Activated naive CD4-positive, alpha-beta T cell treated with Interleukin-2 at 50 U/mL for 16 hours (primary cell): ENCODE data around the gene WWOX.

Experiments
- DNase-seq: peaks from one replicate; pipeline ENCODE4 v3.0.0-alpha.2; 2020

The WWOX gene

DNA sequence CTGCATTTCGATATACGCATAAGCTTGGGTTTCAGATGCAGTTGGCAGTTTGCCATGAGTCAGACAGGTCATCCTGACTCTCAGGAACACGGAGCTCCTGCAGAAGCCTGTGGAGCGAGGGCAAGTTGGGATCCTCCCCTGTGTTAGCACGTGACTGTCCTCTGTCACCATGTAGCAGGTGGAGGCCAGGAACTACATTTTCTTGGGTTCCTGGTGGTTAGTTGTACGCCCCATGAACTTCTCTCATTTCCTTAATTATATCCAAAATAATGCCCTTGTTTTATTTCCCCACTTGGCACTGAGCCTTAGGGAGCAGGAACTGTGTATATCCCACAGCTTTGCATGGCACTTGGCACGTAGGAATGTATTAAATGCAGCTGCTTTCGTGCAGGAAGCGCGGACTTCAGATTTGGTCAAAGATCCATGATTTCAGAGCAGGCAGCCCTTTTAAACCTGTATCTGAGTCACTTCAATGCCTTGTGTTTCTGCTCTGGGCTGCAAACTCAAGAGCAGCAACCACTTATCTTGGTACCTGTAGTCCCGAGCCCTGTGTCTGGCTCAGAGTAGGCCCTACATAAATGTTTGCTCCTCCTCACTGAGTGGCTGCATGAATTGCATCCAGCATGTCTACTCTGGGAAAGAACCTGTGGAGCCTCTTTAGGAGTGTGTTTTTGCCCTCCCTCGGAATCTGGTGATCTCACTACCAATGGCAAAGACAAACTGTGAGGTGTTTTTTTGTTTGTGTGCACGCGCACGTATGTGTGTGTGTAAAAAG, 1072.7 kb downstream of the WWOX start:
- no peak for DNase-seq

DNA sequence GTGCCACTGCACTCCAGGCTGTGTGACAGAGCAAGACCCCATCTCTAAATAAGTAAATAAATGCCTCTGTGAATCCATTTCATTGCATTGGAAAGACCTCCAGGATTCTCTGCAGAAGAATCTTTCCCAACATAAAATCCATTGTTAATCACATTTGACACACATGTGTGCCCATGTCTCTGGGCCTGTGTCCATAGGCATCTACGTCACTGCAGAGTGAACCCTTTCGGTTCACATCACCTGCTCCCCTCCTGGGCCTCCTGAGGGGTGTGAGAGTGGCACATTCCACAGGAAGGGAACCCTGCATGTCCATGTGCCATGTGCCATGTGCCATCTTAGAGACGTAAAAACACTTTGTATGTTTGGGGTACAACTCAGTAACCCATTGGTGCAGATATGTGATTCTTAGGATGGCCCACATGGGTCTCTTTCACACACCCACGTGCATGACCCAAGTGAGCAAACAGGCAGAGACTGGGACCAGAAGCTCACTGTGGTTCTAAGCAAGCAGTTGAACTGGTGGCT, 1073.6 kb downstream of the WWOX start:
- no peak for DNase-seq

DNA sequence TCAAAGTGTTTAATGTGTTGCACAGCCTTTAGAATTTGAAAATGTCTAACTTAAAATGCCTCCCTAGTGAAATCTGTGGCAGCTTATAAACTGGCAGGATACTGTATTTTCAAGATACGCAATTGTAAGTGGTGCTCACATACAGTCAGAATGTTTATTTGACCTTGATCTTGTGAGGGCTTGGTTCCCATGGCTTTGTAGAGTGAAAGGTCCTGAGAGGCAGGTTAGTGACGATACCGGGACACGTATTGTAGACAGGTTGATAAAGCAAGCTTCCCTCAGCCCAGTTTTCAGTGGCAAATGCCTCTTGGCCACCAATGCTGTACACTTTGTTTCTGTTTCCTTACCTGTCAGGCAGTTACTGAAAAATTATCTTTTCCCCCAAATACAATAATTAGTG, 1074.5 kb downstream of the WWOX start:
- no peak for DNase-seq

DNA sequence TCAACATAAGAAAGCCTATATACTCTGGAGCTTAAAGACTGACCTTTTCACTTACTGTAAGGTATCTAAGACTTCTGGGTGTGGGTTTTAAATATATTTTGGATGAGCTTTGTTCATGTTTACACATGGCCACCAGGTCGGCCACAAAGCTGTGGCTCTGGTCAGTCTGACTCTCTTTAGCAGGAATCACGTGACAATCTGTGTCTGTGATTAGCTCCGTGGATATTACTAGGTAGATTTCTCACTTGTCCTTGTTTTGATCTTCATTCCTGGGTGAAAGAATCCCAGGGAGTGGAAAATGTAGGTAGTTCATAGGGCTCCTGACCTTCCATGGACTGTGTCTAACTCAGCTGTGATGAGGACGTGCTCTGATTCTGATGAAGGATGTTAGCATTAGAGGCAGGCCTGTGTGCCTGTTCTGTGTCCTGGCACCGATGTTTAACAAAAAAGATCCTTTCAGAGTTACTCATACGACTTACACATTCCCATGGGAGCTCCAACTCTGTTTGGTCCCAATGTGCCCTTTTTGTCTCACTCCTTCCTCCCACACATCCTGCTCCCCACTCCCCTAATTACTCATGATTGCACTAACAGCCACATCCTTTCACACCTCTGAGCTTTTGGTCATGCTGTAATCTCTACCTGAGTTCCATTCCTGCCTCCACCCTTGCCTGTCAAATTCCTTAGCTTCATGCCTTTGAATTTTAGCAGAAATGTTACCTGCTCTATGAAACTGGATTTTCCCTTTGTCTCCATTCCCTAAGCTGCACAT, 1076.0 kb downstream of the WWOX start:
- DNase-seq: no peak

DNA sequence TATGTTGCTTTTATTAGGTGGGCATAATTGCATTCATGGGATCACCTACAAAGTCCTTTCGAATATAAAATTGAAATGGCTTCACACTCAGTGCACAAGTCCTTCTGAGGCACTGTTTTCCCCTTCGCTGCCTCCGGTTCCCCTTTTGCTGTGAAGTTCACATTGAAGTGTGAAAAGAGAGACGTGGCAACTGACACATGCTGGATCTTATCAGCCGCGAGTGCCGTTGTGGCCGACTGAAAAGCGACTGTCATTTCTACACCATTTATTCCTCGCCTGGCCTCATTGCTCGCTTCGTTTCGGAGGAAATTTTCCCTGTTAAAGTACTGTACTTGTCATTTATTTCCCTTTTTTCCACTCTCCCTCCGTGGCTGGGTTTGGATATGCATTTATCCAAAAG, 1077.6 kb downstream of the WWOX start:
- DNase-seq: no peak

DNA sequence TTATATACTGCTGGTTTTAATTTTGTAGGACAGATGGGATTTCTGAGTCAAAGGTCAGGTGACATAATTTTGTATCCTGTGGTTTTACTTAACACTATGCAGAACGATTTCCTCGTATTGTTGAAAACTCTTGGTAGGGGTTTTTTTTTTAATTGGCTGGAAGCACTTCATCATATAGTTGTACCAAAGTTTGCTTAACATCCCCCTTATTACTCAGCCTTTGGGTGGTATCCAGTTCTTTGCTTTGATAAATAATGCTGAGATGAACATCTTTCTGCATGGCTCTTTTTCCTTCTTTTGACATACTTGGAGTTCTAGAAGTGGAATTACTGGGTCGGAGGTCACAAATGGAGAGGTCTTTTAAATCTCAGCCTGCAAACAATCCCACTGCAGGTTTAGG, 1082.0 kb downstream of the WWOX start:
- no peak for DNase-seq

DNA sequence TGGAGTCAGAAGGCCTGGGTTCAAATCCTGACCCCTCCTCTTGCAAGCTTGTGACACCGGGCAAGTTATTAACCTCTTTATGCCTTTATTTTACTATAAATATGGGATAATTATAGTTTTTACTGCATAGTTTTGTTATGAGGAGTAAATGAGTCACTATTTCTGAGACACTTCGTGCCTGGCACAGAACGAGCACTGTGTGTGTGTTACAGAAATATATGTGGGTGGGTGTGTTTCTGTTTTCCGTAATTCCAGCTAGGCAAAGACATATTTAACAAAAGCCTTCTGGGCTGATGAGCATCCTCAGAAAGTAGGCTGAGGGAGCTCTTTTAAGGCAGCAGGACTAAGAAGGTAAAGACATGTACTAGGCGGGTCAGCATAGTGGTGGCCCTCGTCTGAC, 1083.2 kb downstream of the WWOX start:
- no peak for DNase-seq

DNA sequence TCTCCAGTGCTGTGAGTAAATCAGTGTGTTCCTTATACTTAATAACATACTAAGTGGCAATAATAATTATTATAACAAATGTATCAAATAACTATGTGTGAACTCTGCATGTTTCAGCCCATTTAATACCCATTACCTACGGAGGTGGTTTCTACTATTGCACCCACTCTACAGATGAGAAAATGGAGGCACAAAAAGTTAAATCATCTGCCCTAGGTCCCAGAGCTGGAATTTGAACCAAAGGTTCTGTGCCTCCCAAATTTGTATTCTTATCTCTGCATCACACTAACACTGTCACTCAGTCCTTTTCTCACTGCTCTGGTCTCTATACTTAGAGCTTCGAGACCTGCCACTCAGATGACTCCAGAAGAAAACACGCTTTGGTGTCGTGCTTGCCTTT, 1084.1 kb downstream of the WWOX start:
- DNase-seq: no peak

DNA sequence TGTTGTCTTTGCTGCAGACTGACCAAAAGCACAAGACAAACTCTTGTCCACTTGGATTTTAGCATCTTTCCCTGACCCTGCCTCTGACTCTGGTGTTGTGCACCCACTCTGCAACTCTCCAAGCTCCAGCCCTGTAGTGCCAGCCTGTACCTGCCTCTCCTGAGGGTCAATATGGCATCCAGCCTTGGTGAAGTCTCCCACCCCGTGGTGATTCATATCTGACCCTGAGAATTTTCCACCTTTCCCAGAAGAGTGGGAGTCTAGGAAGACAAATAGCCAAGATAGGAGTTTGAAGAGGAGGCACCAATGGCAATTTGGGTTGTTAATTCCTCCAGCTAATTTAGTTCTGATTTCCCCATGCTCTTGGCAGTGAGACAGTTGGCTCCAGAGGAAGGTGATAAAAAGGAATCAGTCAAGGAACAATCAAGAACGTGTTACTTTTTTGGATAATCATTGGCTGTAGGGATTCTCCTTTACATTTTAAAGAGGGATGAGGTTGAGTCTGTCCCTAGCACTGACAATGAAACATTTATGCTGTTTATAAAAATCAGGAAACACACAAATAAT, 1085.1 kb downstream of the WWOX start:
- DNase-seq: no peak

DNA sequence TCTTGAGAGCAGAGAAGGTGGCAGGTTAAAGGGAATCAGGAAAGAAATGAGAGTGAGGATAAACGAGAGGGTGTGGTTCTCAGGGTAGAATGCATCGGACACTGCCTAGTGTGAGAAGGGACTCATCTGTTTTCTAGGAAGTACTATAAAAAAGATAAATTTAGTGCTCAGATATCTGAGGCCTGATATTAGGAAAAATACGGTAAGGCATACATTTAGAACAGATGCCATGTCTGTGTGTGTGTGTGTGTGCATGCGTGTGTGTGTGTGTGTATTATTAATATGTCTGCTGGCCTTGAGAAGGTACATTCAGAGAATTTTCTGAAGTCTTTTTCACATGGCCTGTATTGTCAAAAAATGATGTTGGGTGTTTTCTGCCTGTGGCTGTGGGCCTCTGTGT, 1086.3 kb downstream of the WWOX start:
- DNase-seq: no peak

DNA sequence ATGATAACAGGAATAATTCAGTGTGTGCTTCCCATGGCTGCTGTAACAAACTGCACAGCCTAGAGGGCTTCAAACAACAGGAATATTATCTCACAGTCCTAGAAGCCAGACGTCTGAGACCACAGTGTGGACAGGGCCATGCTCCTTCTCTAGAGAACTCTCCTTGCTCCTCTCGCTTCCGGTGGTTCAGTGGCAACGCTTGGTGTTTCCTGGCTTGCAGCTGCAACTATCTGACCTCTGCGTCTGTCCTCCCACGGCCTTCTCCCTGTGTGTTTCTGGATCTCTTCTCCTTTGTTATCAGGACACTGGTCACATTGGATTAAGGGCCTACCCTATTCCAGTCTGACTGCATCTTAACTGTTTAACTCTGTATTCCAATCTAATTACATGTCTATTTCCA, 1086.7 kb downstream of the WWOX start:
- DNase-seq: no peak

DNA sequence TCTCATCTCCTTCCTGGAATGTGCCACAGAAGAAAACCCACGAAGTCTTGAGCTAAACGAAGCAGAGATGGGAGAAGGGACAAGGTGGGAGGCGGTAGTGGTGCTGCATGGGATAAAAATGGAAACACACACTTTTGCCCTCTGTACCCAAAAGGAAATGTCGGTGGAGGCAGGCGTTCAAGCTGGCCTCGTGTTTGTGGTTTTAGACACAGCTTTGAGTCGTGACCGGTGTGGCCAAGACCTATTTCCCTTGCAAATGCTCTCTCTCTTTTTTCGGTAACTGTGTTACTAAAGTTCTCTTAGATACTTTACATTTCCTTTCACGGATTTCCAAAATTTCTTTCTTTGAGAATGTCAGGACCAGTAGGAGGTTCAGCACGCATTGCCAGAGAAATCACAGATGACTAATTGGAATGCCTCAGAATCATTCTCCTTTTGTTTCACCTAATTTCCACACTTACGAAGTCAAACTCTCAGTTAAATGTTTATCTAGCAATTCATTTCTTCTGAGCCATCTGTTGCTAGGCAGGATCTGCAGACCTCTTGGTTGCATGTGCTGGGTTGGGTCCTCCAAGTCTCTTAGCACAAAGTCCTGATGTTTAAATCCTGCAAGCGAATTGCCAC, 1088.8 kb downstream of the WWOX start:
- no peak for DNase-seq

DNA sequence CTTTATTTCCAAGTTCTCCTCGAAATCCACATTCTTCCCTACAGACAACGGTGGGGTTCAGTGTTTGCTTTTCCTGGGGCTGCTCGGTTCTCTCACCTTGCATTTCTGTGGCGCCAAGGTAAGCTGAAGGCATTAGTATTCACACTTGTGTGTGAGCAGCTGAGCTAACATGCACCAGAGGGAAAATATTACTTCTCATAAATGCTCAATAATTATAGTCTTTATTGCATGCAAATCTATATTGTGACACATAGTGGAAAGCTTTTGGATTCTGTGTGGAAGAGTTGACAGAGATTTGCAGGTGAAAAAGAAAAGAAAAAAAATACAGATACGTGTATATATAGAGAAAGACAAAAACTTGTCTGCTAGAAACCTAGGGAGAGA, 1089.3 kb downstream of the WWOX start:
- no peak for DNase-seq

DNA sequence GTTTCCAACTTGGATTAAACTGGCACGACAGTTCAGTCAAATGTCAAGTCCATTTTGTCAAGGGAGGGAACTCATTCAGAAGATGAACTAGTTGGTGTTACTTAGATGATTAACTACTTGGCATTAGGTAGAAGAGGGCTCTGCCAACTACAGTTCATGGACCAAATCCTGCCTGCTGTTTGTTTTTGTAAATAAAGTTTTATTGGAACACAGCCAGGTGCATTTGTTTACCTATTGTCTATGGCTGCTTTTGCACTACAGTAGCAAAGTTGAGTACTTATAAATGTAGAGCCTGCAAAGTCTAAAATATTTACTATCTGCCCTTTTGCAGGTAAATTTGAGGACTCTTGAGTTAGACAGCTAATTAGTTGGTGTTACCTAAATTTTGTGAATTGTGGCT, 1091.1 kb downstream of the WWOX start:
- no peak for DNase-seq

DNA sequence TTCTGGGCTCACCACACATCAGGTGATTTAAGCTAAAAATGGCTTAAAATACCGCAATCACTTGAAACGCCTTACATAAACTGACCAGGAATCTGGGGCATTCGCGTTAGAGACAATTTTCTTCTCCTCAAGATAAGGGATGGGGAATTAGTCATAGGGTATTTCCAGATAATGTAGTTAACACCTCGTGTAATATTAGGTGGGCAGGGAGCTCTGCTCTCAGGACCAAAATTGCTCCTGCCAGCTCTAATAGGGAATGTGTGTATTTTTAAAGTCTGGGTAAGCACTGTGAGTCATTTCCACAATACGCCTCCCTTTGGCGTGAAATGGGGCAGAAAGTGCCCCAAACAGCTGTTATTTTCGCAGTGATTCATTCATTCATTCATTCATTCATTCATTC, 1092.5 kb downstream of the WWOX start:
- no peak for DNase-seq

DNA sequence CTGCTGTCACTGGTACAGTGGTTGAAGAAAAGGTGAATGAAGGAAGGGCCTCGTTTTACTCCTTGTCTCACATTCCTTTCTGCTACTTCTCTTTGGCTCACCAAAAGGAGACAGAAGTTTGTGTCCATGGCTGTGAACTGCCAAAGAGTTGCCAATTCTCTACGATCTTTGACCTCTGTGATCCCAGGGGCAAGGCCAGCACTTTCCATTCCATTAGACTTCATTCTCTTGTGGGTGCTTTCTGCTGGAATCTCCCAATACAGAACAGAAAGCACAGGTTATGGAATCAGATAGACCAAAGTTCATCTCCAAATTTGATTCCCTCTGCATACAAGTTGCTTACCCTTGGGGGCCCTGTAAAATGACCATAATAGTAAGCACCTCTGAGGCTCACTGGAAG, 1093.5 kb downstream of the WWOX start:
- DNase-seq: no peak

DNA sequence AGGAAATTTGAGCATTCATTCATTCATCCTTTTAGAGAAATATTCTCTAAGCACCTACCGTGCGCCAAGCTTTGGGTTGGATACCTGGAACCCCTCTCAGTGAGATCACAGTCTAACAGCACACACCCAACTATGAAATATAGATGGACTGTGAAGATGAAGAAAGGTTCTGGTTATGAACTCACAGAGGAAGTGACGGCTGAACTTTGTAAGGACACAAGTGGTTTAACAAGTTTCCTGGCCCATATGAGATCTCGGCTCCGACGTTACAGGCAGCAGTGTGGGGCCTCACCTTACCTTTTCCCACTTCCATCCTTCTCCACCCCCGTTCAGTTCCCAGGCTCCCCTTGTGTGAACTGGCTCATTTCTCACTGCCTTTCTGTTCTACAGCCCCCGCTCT, 1094.8 kb downstream of the WWOX start:
- DNase-seq: no peak

DNA sequence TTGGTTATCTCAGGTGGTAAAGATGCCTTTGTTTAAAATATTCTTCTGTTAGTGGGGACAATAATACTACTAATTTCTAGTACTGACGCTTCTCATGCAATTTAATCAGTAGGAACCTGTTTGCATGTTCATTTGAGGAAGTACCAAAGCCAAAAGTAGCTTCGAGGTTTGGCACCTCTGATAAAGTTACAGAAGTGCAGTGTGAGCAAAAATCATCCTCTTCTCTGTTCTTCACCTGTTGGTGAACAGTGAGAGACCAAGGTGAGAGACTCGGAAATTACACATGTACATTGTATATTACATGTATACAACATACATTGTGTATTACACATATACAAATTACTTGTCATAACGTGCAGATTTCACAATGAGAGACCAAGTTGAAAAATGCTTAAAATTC, 1096.5 kb downstream of the WWOX start:
- no peak for DNase-seq

DNA sequence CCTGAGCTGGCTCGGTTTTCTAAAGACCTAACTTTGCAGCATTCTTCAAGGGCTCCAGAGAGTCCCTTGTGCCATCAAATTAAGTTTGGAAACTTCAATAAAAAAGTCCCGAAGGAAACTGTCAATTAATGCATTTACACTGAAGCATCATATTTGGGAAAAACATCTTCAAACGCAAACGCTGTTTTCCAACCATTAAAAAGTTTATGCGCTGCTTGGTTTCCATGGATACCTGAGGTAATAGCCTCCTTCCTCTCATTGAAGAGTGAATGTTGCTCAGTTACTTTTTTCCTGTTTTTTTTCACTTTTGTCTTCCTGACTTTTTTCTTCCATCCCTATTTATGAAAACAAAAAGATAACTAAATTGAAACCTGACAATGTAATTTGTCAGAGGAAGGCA, 1102.0 kb downstream of the WWOX start:
- no peak for DNase-seq

DNA sequence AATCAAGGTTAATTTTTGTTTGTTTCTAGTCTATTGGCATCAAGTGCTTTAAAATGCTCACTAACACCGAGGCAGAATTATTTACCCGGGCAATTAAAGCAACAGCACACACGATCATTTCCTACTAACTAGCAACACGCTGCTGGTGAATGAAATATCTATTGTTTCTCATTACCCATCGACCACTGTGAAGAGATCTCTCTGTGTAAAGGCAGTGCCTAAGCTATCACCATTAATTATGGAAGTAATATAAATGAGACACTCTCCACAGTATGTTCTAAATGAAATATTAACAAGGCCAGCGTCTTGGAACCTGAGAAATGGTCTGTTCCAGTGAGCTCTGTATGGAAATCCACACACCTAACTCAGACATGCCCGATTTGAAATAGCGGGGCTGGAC, 1103.5 kb downstream of the WWOX start:
- DNase-seq: no peak

DNA sequence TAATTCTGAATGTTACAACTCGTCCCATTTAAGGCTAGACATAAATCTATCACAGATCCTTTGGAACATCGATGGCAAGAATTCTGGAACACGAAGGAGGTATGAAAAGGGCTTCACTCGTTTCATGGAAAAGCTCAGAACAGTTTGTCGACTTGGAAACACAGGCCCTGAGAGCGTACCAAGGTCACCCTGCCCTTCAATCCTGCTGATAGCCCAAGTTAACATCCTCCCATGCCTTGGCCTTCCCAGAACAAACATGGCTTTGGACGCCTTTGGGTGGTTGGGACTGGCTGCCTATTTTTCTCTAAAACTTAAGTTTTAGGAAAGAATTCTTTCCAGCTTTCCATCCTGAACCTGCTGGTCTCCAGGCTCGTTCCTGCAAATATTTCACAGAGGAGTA, 1105.0 kb downstream of the WWOX start:
- DNase-seq: no peak

DNA sequence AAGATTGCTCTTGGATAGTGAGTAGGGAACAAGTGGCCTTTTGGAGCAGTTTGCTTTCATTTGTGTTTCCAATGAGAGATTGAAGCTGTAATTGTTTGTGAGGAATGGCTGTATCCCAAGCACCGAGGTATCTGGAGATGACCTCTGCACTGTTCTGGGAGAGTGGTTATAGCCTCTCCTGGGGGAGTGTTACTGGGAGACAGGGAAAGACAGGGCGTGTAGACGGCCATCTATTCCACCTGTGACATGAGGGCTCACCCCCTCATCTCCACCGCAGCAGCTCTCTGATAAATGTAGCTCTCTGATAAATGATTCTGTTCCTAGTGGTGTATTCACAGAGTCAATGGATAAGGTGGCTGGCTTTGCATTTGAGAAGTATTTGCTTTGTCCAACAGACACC, 1107.4 kb downstream of the WWOX start:
- DNase-seq: no peak

DNA sequence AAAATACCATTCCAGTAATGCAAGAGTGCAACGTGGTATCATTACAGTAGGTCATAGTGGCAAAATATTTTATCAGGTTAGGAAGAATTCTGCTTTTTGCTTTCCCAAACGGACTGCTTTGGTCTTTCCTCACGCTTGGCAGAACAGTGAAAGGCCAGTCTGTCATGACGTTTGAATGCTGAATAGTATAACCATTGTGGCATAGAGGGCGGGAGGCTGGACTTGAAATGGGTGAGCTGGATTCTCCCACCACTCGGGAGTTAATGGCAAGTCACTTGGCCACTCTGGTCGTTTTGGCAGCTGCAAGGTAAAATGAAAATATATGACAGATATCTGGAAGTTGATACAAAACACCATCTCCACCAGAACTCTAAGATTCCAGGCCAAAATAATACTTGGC, 1109.9 kb downstream of the WWOX start:
- DNase-seq: no peak

DNA sequence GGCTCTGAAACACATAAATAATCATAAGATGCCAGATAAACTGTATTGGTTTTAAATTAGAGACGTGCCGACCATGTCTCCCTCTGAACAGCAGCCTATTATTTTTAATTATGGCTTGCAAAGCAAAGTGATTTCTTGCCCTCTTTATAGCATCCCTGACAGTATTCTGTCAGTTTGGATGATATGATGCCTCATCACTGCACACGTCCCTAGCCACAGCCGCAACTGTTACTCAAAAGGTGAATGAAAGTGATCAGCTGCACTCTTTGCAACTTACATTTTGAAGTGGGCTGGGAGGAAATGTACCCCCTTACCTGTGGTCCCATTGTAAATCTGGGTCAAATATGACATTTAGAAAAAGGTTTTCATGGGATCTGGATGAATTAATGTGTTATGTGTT, 1111.2 kb downstream of the WWOX start:
- DNase-seq: no peak
